K562 treated with DMSO at 1 percent for 12 hours (cell line): Measurements from ENCODE around the gene ENO2. TPM values are rescaled to one million over a fixed set of nuclear protein-coding genes. Genes with fewer than 3 reads are reported as not detected.

Experiments used
- total RNA-seq: library from RNA; unstranded; fragments of 300-600 nt; gene quantifications from 2 replicates; pipeline ENCODE4 v1.2.3, GENCODE V29; 2022; ENCODE audit not compliant: insufficient read depth

ENO2 gene
- total RNA-seq: 29.5 and 40.4 TPM in 2 replicates

DNA sequence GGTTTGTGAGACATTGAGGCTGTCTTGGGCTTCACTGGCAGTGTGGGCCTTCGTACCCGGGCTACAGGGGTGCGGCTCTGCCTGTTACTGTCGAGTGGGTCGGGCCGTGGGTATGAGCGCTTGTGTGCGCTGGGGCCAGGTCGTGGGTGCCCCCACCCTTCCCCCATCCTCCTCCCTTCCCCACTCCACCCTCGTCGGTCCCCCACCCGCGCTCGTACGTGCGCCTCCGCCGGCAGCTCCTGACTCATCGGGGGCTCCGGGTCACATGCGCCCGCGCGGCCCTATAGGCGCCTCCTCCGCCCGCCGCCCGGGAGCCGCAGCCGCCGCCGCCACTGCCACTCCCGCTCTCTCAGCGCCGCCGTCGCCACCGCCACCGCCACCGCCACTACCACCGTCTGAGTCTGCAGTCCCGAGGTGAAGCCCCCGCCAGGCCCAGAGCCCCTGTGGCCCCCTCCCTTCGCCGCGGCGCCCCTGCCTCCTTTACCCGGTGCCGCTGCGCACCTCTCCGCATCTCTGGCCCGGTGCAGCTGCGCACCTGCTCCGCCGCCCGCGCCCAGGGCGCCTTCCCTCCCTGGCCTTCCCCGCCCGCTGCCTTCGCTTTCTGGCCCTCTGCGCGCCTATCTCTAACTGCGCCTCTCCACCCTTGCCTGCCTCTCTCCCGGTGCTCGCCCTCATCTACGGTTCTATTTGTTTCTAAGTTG is at the start of gene ENO2:
Gene ENO2 (plus strand): TSS at position 335 of the 701 bp plus-strand sequence. CDS start 1,253 bp downstream, outside the sequence.

DNA sequence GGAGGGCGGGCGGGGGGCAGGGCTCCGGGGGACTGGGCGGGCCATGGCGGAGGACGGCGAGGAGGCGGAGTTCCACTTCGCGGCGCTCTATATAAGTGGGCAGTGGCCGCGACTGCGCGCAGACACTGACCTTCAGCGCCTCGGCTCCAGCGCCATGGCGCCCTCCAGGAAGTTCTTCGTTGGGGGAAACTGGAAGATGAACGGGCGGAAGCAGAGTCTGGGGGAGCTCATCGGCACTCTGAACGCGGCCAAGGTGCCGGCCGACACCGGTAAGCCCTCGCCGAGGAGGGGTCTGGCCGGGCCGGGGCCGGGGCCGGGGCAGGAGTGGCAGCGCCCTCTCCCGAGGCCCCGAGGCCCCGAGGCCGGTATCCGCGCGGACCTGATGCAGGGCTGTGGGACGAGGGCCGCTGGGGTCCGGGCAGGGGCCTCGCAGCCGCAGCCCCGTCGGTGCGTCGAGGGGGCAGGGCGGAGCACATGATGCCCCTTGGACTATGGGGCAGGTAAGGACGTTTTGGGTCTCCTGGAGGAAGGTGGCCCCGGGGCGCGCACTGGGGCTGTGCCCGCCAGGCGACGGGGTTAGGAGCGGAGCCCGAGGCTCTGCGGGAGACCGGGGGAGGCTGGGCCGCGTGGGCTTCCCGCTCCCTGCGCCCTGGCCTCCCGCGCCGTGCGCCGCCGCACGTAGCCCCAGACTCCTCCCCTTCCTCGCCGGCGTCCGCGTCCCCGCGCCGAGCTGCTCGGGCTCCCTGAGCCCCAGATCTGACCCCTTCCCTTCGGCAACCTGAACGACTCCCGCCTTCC is 46.8 kb upstream of the ENO2 start, which contains the start of gene TPI1:
Gene TPI1 (plus strand): TSS at position 119 of the 798 bp plus-strand sequence. CDS start 36 bp downstream, at position 155.

DNA sequence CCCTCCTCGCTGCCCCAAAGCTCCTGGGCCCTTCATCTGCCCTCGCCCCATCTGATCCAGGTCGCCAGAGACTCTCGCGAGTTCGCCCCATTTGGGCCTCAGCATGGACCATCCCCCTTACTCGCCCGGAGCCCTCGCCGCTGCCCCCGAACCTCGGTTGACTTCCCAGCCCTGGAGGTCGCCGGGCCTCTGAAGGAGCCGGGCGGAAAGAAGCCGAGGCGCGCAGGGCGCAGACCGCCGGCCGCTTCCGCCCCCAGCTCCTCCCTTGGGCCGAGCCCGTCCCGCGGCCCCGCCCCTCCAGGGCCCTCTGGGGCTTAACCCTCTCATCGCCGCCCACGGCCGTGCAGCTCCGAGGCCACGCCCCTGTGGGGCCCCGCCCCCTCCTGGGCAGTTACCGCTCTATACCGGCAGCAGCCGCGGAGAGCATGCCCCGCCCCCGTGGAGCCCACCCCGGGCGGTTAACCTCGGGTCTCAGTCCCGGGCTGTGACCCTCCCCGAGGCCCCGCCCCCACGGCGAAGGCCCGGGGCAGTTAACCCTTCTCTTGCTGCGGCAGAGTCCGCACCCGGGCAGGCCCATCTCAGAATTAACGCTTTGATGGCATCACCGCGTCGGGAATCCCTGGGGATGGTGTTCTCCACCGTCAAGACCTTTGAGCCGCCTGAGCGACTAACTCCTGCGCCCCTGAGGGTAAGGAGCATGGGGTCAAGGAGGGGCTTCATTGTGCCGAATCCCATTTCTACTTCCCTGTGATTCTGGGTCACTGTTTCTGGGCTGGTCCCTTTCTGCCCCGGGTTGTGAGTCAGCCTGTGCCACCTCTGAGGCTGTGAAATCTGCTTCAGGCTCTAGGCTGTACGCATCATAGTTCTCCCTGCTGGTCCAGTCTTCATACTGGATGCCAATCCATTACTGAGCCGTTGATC is 41.0 kb upstream of the ENO2 start, which contains the start of gene SPSB2:
Gene SPSB2 (minus strand): TSS at position 210 of the 921 bp plus-strand sequence. CDS start 402 bp downstream, outside the sequence.

DNA sequence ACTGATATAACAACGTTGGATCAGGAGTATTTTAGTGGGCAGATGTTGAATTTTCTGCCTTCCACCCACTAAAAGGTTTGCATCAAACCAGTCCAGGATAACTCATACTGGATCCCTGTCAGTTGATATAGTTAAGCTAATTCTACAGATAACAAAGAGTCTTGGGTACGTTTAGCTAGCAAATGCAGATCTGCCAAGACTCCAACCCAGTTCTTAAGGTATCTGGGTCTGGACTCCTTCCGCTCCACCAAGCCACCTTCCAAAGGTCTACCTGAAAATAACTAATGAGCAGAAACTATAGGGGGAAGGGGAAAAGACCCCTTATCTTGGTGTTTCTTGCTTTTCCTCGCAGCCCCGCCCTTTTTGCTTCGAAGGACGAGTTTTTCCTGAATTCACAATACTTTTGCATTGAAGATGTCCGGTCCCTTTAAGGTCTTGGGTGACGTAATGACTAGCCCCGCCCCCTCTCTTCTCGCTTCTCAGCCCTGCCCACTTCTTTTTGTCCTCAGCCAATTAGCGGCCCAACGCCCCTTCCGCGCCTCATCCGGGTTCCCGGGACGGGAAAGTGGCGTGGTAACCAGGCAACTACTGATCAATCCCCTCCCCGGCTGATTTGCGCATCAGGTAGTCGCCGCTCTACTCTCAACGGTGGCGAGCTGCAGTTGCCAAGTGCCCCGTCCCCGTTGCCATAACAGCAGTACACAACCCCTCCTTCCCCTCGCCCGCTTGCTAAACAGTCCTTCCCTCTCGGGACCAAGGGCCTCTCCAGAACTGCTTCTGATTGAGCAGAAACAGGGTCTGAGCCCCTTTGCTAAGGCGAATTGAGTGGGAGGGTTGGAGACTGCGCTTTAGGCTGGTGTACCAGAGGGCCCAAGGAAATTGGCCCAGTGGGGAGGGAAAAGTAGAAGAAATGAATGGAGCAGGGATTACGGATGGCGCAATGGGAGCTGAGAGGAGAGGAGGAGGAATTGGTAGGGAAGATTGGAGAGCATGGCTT is 9.8 kb upstream of the ENO2 start, which contains the start of gene LRRC23:
Gene LRRC23 (plus strand): TSS at position 543 of the 997 bp plus-strand sequence. CDS start 812 bp downstream, outside the sequence.

DNA sequence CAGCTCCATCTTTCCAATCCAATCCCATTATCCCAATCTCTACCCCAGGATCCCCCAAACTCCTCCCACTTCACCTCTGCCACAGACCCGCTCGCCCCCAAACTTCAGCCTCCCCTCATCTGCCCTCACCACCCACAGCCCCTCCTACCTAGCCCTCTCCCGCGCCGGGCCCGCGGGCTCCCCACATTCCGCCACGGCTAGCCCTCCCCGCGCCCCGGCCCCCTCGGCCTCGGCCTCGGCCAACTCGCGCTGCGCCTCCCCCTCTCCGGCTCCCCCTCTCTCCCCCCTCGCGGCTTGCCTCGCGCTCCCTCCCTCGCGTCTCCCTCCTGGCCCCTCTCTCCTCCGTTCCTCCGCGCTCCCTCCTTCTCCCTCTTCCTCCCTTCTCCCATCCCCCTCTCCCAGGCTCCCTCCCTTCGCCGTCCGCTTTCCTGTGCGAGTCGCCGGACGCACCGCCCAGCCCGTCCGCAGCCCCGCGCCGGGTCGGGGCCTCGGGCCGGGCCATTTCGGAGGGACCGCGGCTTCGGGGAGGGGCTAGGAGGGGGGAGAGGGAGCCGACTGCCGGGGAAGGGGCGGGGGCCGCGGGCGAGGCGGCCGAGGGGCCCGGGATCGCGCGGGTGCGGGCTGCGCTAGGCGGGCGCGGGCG is 13.1 kb downstream of the ENO2 start, which contains the start of gene ATN1:
Gene ATN1 (plus strand): TSS at position 581 of the 643 bp plus-strand sequence. CDS start 6,043 bp downstream, outside the sequence.

DNA sequence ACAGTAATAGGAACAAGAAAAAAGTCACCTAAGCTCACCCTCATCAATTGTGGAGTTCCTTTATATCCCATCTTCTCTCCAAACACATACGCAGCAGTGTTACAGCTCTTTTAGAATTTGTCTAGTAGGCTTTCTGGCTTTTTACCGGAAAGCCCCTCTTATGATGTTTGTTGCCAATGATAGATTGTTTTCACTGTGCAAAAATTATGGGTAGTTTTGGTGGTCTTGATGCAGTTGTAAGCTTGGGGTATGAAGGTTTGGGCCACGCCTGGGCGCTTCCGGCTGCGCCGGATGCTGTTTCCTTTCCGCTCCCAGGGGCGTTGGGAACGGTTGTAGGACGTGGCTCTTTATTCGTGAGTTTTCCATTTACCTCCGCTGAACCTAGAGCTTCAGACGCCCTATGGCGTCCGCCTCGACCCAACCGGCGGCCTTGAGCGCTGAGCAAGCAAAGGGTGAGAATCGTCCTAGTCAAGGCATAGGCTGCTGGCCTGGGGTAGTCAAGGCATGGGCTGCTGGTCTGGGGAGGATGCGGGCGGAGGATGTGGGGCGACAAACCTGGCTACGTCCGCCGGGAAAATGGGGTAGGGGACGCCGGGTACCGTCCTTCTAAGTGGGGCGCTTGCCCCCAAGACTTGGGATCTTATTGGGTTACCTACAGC is 29.5 kb downstream of the ENO2 start, which contains the start of the genes C12orf57 and RNU7-1:
Gene C12orf57 (plus strand): TSS at position 301 of the 659 bp plus-strand sequence. CDS start 100 bp downstream, at position 401.
Gene RNU7-1 (plus strand): TSS at position 95 of the 659 bp plus-strand sequence.

DNA sequence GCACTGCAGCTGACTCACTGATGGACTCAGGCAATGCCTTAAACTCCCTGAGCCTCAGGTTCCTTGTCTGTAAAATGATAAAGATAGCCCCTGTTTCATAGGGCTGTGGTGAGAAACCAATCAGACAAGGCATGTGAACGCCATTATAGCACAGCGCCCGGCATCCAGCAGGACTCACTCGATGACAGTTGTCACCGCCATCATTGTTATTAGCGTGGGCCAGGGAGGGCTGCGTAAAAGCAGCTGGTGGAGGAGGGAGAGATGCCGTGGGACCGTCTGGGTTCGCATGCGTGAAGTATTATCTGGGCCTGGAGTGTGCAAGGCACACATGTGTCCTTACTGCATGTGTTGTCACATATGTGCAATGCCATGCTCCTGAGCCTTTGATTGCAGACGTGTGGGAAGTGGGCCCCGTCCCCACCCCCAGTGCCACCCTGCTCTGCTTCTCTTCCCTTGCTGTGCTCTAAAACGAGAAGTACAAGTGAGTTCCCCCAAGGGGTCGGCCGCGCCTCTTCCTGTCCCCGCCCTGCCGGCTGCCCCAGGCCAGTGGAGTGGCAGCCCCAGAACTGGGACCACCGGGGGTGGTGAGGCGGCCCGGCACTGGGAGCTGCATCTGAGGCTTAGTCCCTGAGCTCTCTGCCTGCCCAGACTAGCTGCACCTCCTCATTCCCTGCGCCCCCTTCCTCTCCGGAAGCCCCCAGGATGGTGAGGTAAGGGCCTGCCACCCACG is 36.6 kb downstream of the ENO2 start, which contains the start of gene PTPN6:
Gene PTPN6 (plus strand): TSS at position 546 of the 730 bp plus-strand sequence. CDS start 157 bp downstream, at position 703.

Other genes with a start within 250 kb of the ENO2 start
- gene ZNF384, start 225.2 kb upstream of the ENO2 start, total RNA-seq: 7.5 and 38.1 TPM in 2 replicates
- not detected in 2 replicates for gene PIANP, start 213.8 kb upstream of the ENO2 start, total RNA-seq
- gene COPS7A, start 190.5 kb upstream of the ENO2 start, total RNA-seq: 21.1 and 32.5 TPM in 2 replicates
- 133 and 149 TPM in 2 replicates for gene MLF2, start 161.4 kb upstream of the ENO2 start, total RNA-seq
- 336 and 424 TPM in 2 replicates for gene PTMS, start 148.2 kb upstream of the ENO2 start, total RNA-seq
- 0.92 and 1.6 TPM in 2 replicates for gene LAG3, start 142.1 kb upstream of the ENO2 start, total RNA-seq
- gene CD4, start 125.1 kb upstream of the ENO2 start, total RNA-seq: 0.70 TPM in 1 of 2 replicates, not detected in the other
- gene GPR162, start 92.8 kb upstream of the ENO2 start, total RNA-seq: 2.0 and 3.7 TPM in 2 replicates
- 17.7 and 18.5 TPM in 2 replicates for gene P3H3, start 86.2 kb upstream of the ENO2 start, total RNA-seq
- 3.0 and 3.1 TPM in 2 replicates for gene GNB3, start 73.7 kb upstream of the ENO2 start, total RNA-seq
- 32.5 and 43.7 TPM in 2 replicates for gene CDCA3, start 63.3 kb upstream of the ENO2 start, total RNA-seq
- 45.6 and 61.5 TPM in 2 replicates for gene USP5, start 62.4 kb upstream of the ENO2 start, total RNA-seq
- gene TPI1, start 47.0 kb upstream of the ENO2 start, total RNA-seq: 410 and 515 TPM in 2 replicates
- gene SPSB2, start 41.3 kb upstream of the ENO2 start, total RNA-seq: 5.4 and 6.6 TPM in 2 replicates
- 4.7 and 13.1 TPM in 2 replicates for gene LRRC23, start 9.8 kb upstream of the ENO2 start, total RNA-seq
- 15.3 and 39.8 TPM in 2 replicates for gene ATN1, start 13.4 kb downstream of the ENO2 start, total RNA-seq
- gene RNU7-1, start 29.2 kb downstream of the ENO2 start, total RNA-seq: not detected in 2 replicates
- 403 and 716 TPM in 2 replicates for gene C12orf57, start 29.4 kb downstream of the ENO2 start, total RNA-seq
- gene PTPN6, start 36.8 kb downstream of the ENO2 start, total RNA-seq: 8.0 and 8.3 TPM in 2 replicates
- 261 and 278 TPM in 2 replicates for gene PHB2, start 56.1 kb downstream of the ENO2 start, total RNA-seq
- gene EMG1, start 56.3 kb downstream of the ENO2 start, total RNA-seq: 14.9 and 18.5 TPM in 2 replicates
- gene LPCAT3, start 103.9 kb downstream of the ENO2 start, total RNA-seq: 13.6 and 38.4 TPM in 2 replicates
- 2.8 TPM in 1 of 2 replicates, not detected in the other for gene C1S, start 146.1 kb downstream of the ENO2 start, total RNA-seq
- 2.8 and 5.8 TPM in 2 replicates for gene C1R, start 177.9 kb downstream of the ENO2 start, total RNA-seq
- 5.0 and 16.1 TPM in 2 replicates for gene C1RL, start 194.6 kb downstream of the ENO2 start, total RNA-seq
- 3.2 and 3.7 TPM in 2 replicates for gene RBP5, start 214.3 kb downstream of the ENO2 start, total RNA-seq
- gene CLSTN3, start 215.8 kb downstream of the ENO2 start, total RNA-seq: 7.7 and 18.4 TPM in 2 replicates